ENCODE data around the gene RHOC.
"Not testable (repeated sequence)": the region's sequence is repeated elsewhere in the genome, so short reads cannot be mapped to it uniquely, and the experiment has no call there.

DNA sequence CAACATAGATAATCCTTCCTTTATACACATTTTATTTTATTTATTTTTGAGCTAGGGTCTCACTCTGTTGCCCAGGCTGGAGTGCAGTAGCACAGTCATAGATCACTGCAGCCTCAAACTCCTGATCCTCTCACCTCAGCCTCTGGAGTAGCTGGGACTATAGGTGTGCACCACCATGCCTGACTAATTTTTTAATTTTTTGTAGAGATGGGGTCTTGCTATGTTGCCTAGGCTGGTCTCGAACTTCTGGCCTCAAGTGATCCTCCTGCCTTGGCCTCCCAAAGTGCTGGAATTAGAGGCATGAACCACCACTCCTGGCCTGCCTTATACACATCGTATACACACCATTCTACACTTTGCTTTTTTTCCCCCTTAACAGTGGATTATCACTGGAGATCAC is 14.4 kb upstream of the RHOC start:
- not testable (repeated sequence) for TF ChIP-seq CTCF (IDR thresholded peaks at IDR 0.05; ENCODE audit: low read depth, low read length, missing input control); GABPA (IDR thresholded peaks at IDR 0.05 in 1 of 2, conservative IDR thresholded peaks at IDR 0.05 in 1 of 2)

All from liver (tissue), 3 donors.